Fibroblast of lung (primary cell): ENCODE results near the gene LRRC46.

Experiments used
- CTCF ChIP-seq, 2 donors: IDR thresholded peaks in 1 of 2; conservative IDR thresholded peaks in 1 of 2; 1 replicate in 1 of 2; 2 replicates in 1 of 2; pipeline ENCODE4 v1.5.1; 2011 to 2012; ENCODE audit warnings: low read length in 2 of 2, control low read depth in 1 of 2, inconsistent platforms in 1 of 2, low read depth in 1 of 2, mild to moderate bottlenecking in 1 of 2
- EZH2 ChIP-seq: IDR thresholded peaks from 2 replicates; pipeline ENCODE4 v1.5.1; 2012; ENCODE audit warnings: low read length, control low read depth, mild to moderate bottlenecking; ENCODE audit errors: missing control alignments

- no peak for TF ChIP-seq CTCF (conservative IDR thresholded peaks at IDR 0.05 in 1 of 2, IDR thresholded peaks at IDR 0.05 in 1 of 2; ENCODE audit: low read depth in 1 of 2, low read length in 2 of 2)
- TF ChIP-seq EZH2, result no peak
Observed at GRCh38 chr17:47879028-47879585, 47.6 kb downstream of the LRRC46 start.
